ENCODE measurements around the gene SV2B.

- TF ChIP-seq CTCF (IDR thresholded peaks at IDR 0.05; ENCODE audit: extremely low read depth in 1 of 2, insufficient read depth in 1 of 2, low read depth in 1 of 2, low read length in 2 of 2) (no peak), POLR2A (IDR thresholded peaks at IDR 0.05; ENCODE audit: low read depth, low read length) (no peak), MAX (IDR thresholded peaks at IDR 0.05; ENCODE audit: insufficient read depth, insufficient read length) (no peak), EZH2 (IDR thresholded peaks at IDR 0.05; ENCODE audit: borderline replicate concordance, low read depth, low read length, severe bottlenecking) (no peak), JUN (IDR thresholded peaks at IDR 0.05; ENCODE audit: borderline replicate concordance, insufficient read depth, insufficient read length, low read depth) (no peak)
These were observed 245.7 kb downstream of the SV2B start for GRCh38 chr15:91345736-91346135.
